Stimulated activated CD4-positive, alpha-beta T cell treated with anti-CD3 and anti-CD28 coated beads, TNF-alpha, amount 100 ng/mL, for 48 hours (primary cell): Measurements from ENCODE around the gene PLCL2.
A peak's percentile ranks its signal among the peaks of the same experiment; 100 is the strongest.

ENCODE experiments used
- DNase-seq, 3 donors: peaks; one replicate each; pipeline ENCODE4 v3.0.0-alpha.2; 2020; ENCODE audit warnings: low read depth in 3 of 3

The PLCL2 gene

DNA sequence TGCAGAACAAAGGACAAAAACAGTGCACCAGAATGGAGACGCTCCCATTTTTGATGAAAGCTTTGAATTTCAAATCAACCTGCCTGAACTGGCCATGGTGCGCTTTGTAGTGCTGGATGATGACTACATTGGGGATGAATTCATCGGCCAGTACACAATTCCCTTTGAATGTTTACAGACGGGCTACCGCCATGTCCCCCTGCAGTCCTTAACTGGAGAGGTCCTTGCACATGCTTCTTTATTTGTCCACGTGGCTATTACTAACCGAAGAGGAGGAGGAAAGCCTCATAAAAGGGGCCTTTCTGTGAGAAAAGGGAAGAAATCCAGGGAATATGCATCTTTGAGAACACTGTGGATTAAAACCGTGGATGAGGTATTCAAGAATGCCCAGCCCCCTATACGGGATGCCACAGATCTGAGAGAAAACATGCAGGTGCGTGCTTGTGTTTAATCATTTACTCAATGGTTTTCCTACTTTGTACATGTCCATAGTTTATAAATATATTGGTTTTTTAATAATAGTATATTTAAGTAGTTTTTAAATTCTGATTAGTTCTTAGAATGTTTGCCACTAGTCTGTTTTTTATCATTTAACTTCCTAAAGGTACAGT lies 127.1 kb downstream of the PLCL2 start:
- DNase-seq = no peak

GRCh38 chr3:17013050-17013449 lies 128.3 kb downstream of the PLCL2 start:
- DNase-seq = no peak

GRCh38 chr3:17013571-17013970 lies 128.8 kb downstream of the PLCL2 start:
- no peak for DNase-seq

GRCh38 chr3:17014284-17014683 lies 129.5 kb downstream of the PLCL2 start:
- DNase-seq = no peak

DNA sequence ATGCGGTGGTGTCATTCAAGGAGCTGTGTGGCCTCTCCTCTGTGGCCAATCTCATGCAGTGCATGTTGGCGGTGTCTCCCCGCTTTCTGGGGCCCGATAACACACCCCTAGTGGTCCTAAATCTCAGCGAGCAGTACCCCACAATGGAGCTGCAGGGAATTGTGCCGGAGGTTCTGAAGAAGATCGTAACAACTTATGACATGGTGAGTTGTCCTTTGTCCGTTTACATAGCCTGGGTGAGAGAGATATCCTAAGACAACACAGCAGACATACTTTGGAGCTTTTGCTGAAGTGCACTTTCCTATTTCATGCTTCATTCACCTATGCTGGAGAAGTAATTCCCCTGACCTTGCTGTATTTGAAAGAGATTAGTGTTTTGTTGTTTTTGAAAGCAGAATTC lies 130.0 kb downstream of the PLCL2 start:
- DNase-seq = no peak

DNA sequence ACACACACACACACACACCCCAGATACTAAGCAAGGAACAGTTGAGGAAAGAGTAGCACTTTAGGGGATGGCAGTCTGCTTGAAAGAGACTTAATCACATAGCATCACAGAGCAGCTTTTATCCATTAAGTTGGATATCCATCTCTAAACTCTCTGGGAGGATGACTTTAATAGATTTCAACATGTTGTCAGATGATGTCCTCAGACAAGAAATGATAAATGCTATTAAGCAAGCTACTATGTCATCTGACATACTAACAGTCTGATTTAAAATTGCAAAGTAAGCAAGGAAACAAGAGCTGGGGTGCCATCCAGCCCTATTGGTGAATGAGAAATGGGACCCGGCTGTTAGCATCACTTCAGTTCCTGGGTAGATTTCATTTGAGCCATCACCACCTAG lies 136.9 kb downstream of the PLCL2 start:
- DNase-seq = no peak

GRCh38 chr3:17023006-17023664 lies 138.4 kb downstream of the PLCL2 start:
- DNase-seq = peak; percentile 29 to 36 (median 30)

GRCh38 chr3:17025594-17026139 lies 140.9 kb downstream of the PLCL2 start:
- peak in 1 of 3 donors; percentile 56 for DNase-seq

GRCh38 chr3:17027318-17027717 lies 142.6 kb downstream of the PLCL2 start:
- no peak for DNase-seq

DNA sequence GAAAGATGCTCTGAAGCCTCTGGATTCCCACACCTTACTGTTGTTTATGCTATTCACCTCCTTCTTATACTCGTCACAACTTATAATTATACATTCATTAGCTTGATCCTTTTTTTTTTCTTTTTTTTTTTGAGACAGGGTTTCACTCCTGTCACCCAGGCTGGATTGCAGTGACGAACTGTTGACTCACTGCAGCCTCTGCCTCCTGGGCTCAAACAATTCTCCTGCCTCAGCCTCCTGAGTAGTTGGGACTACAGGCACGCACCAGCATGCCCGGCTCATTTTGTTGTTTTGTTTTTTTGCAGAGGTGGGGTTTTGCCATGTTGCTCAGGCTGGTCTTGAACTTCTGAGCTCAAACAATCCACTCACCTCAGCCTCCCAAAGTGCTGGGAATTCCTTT lies 143.6 kb downstream of the PLCL2 start:
- DNase-seq = no peak

GRCh38 chr3:17030438-17030837 lies 145.7 kb downstream of the PLCL2 start:
- DNase-seq = no peak

DNA sequence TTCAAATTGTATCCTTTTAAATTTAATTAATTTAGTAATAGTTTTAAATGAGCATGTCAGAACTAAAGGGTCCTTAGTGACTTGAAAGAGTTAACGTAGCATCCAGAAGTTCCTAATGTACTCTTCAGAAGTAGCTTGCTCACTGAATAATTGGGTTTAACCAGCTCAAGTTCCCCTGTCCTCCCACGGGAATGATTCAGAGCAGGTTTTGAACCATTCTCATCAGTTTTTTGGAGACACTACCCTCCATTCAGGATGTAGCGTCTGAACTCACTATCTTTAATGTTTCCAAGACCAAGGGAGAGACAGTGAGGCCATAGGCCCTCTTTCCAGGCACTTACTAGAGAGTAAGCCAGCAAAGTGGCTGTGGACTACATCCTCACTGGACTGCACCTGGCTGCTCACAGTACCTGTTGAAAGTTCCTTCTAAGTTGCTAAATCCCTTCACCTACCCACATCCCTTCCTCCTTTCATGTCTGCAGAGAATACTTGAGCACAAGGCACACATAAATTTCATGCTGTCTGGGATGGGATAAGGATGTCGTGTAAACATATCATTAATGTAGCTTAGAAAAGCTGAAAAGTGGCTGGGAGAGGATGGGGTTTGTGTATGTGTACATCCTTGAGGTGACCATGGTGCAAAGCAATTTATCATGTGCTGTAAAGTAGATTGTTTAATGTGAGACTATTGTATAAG lies 146.3 kb downstream of the PLCL2 start:
- DNase-seq = no peak

- DNase-seq = no peak
These were observed 147.8 kb downstream of the PLCL2 start for GRCh38 chr3:17032407-17033034.

GRCh38 chr3:17033516-17034168 lies 148.9 kb downstream of the PLCL2 start:
- no peak for DNase-seq

DNA sequence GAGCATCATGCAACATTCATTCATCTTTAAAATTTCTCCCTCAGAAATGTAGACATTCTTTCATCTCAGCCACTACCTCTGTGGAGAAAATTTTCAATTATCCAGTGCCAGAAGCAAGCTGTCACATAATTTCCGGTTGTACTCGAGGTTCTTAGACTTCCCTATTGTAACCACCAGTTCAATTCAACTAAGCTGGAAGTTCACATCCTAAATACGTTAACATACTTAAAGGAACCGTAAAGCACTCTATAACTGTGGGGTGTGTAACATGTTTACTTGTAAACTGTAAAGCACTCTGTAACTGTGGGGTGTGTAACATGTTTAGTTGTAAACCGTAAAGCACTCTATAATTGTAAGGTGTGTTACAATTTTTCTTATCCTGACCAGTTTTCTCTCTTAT lies 150.3 kb downstream of the PLCL2 start:
- DNase-seq = no peak

GRCh38 chr3:17035966-17036365 lies 151.2 kb downstream of the PLCL2 start:
- no peak for DNase-seq

DNA sequence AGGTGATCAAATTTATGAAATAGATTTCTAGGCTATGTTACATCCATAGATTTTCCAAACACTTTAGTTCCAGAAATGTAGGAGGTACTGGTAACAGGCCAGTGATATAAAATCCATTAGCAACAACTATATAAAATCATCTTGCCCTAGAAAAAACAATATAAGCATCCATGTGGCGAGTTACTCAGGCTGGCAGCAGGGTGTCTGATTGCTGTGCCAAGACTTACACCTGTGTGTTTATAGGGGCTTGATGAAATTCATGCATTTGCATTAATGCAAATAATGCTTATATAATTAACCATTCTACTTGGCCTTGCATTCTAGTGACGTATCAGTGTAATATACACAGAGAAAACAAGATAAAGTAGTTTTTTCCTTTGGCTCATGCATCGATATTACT lies 153.4 kb downstream of the PLCL2 start:
- no peak for DNase-seq

DNA sequence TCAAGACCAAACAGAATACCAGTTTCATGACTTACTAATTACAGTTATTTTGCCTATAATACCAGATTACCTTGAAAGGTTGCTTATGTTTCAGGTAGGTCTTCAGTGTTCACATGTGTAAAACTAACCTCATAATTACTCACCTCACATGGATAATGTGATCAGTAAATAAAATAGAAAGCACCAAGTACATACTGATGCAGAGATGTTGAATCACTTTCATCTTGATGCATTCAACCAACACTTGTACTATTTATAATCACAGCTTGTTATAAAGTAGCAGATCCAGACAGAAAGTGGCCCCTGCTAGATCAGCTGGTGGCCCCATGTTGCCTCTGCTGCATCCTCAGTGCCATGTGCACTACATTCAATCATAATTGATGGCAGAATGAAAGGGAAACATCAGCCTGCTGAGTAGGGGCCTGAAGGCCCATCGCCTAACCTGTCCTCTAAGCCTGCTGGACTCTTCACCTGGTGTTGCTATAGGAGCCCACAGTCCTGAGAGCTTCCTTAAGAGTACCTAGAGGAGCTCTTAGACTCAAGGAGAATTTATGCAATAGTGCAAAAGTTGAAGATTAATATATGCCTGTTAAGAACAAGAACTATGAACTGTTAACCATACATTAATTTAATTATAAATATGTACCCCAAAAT lies 154.3 kb downstream of the PLCL2 start:
- no peak for DNase-seq

DNA sequence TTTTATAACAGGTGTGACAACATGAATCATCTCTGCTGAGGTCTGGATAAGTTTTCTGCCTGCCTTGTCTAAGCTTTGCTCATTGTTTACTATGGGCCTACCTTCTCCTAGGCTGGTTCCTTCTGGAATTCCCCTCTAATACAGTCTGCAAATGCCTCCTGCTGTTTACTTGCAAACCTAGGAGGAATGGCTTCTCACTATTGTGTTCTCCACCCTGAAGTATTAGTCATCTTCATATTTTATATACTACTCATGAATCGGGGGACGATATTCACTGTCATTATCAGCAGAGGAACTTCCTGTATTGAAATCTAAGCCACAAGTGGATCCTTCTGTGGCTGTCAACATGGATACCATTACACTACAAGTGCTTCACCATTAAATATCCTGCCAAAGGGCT lies 154.8 kb downstream of the PLCL2 start:
- no peak for DNase-seq

GRCh38 chr3:17040322-17040989 lies 155.7 kb downstream of the PLCL2 start:
- no peak for DNase-seq

- DNase-seq = no peak
These were observed 156.2 kb downstream of the PLCL2 start for GRCh38 chr3:17040990-17041377.
